ENCODE measurements around the gene ARHGEF38.
"Not testable (repeated sequence)": the region's sequence is repeated elsewhere in the genome, so short reads cannot be mapped to it uniquely, and the experiment has no call there.

The ARHGEF38 gene

GRCh38 chr4:105712766-105713165 is 160.3 kb downstream of the ARHGEF38 start:
- no peak for DNase-seq (ENCODE audit: low read depth, low spot score)

- DNase-seq (ENCODE audit: low read depth, low spot score) = no peak
These were observed 161.7 kb downstream of the ARHGEF38 start for GRCh38 chr4:105714071-105714521.

- no peak for DNase-seq (ENCODE audit: low read depth, low spot score)
These were observed 162.5 kb downstream of the ARHGEF38 start for GRCh38 chr4:105714932-105715331.

- no peak for DNase-seq (ENCODE audit: low read depth, low spot score)
These were observed 163.4 kb downstream of the ARHGEF38 start for GRCh38 chr4:105715692-105716278.

- no peak for DNase-seq (ENCODE audit: low read depth, low spot score)
These were observed 166.8 kb downstream of the ARHGEF38 start for GRCh38 chr4:105719204-105719603.

- DNase-seq (ENCODE audit: low read depth, low spot score) = no peak
These were observed 173.2 kb downstream of the ARHGEF38 start for GRCh38 chr4:105725623-105726022.

- DNase-seq (ENCODE audit: low read depth, low spot score) = not testable (repeated sequence)
These were observed 177.5 kb downstream of the ARHGEF38 start for GRCh38 chr4:105729895-105730294.

All from smooth muscle cell of the brain vasculature (primary cell).